Right kidney (tissue), 9 donors: Measurements from ENCODE around the gene C1orf105.
A peak's percentile ranks its signal among the peaks of the same experiment; 100 is the strongest.
"Not testable (repeated sequence)": the region's sequence is repeated elsewhere in the genome, so short reads cannot be mapped to it uniquely, and the experiment has no call there.

Experiments
- DNase-seq: peaks from one replicate; pipeline ENCODE4 v3.0.0-alpha.2; 2016
- long read RNA-seq, 8 donors: transcript quantifications; one replicate each; lab custom pipeline, GENCODE V29; 2026

The C1orf105 gene
- long read RNA-seq, donor 1, result 0 reads
- long read RNA-seq, donor 2, result 0 reads
- long read RNA-seq, donor 3, result 0 reads
- long read RNA-seq, donor 4, result 0 reads
- long read RNA-seq, donor 5, result 0 reads
- long read RNA-seq, donor 6, result 0 reads
- long read RNA-seq, donor 7, result 0 reads
- long read RNA-seq, donor 8, result 0 reads

- DNase-seq, result no peak
Measured at GRCh38 chr1:172420385-172420784, at the start of gene C1orf105. Gene C1orf105, plus strand, starts transcription at chr1:172420685. Its CDS starts 201 bp downstream, at chr1:172420886.

- DNase-seq, result not testable (repeated sequence)
Measured at GRCh38 chr1:172371646-172372045, 48.8 kb upstream of the C1orf105 start.

GRCh38 chr1:172373864-172374263 lies 46.6 kb upstream of the C1orf105 start:
- no peak for DNase-seq

GRCh38 chr1:172375211-172375631 lies 45.3 kb upstream of the C1orf105 start:
- no peak for DNase-seq

- no peak for DNase-seq
Measured at GRCh38 chr1:172376431-172376830, 44.1 kb upstream of the C1orf105 start.

GRCh38 chr1:172377565-172377964 lies 42.9 kb upstream of the C1orf105 start:
- no peak for DNase-seq

GRCh38 chr1:172378109-172378760 lies 42.2 kb upstream of the C1orf105 start:
- DNase-seq, result no peak

- DNase-seq, result no peak
Measured at GRCh38 chr1:172380441-172381244, 39.8 kb upstream of the C1orf105 start.

- DNase-seq, result no peak
Measured at GRCh38 chr1:172381946-172382345, 38.5 kb upstream of the C1orf105 start.

- no peak for DNase-seq
Measured at GRCh38 chr1:172382406-172382805, 38.1 kb upstream of the C1orf105 start.

GRCh38 chr1:172382990-172383389 lies 37.5 kb upstream of the C1orf105 start:
- no peak for DNase-seq

- no peak for DNase-seq
Measured at GRCh38 chr1:172383536-172383935, 36.9 kb upstream of the C1orf105 start.

GRCh38 chr1:172384656-172385055 lies 35.8 kb upstream of the C1orf105 start:
- no peak for DNase-seq

GRCh38 chr1:172386046-172386445 lies 34.4 kb upstream of the C1orf105 start:
- no peak for DNase-seq

GRCh38 chr1:172388490-172388889 lies 32.0 kb upstream of the C1orf105 start:
- no peak for DNase-seq

GRCh38 chr1:172390301-172390682 lies 30.2 kb upstream of the C1orf105 start:
- DNase-seq, result no peak

GRCh38 chr1:172390683-172391551 lies 29.6 kb upstream of the C1orf105 start:
- peak; percentile 70 for DNase-seq

- no peak for DNase-seq
Measured at GRCh38 chr1:172391976-172392375, 28.5 kb upstream of the C1orf105 start.

GRCh38 chr1:172393354-172393753 lies 27.1 kb upstream of the C1orf105 start:
- DNase-seq, result no peak

- DNase-seq, result no peak
Measured at GRCh38 chr1:172394141-172394751, 26.2 kb upstream of the C1orf105 start.

GRCh38 chr1:172394811-172395210 lies 25.7 kb upstream of the C1orf105 start:
- no peak for DNase-seq

GRCh38 chr1:172395576-172395975 lies 24.9 kb upstream of the C1orf105 start:
- DNase-seq, result no peak
